ENCODE results near the gene PAX3.

DNA sequence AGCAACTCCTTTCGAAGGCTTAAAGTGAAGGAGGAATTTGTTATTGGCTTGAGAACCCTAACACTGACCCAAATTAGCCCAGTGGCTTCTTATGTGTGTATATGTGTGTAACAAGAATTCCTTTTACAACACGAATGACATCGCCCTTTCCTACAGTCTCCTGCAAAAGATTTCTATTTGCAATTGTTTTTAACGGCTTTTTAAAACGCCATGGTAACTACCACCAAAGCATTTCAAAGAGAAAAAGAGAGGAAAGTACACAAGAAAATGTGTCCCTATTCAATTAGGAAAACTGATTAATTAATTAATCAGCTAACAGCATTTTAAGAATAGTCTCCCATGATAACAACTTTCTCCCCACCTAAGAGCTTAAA, 58.1 kb downstream of the PAX3 start:
- TF ChIP-seq, protein P1, sequence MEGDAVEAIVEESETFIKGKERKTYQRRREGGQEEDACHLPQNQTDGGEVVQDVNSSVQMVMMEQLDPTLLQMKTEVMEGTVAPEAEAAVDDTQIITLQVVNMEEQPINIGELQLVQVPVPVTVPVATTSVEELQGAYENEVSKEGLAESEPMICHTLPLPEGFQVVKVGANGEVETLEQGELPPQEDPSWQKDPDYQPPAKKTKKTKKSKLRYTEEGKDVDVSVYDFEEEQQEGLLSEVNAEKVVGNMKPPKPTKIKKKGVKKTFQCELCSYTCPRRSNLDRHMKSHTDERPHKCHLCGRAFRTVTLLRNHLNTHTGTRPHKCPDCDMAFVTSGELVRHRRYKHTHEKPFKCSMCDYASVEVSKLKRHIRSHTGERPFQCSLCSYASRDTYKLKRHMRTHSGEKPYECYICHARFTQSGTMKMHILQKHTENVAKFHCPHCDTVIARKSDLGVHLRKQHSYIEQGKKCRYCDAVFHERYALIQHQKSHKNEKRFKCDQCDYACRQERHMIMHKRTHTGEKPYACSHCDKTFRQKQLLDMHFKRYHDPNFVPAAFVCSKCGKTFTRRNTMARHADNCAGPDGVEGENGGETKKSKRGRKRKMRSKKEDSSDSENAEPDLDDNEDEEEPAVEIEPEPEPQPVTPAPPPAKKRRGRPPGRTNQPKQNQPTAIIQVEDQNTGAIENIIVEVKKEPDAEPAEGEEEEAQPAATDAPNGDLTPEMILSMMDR (conservative IDR thresholded peaks at IDR 0.05; ENCODE audit: low read depth, low read length), result no peak
- TF ChIP-seq EZH2 (IDR thresholded peaks at IDR 0.05; ENCODE audit: low read length, unreplicated experiment) (no peak), EZH2phosphoT487 (IDR thresholded peaks at IDR 0.05; ENCODE audit: borderline replicate concordance, low read length) (no peak)
